RWPE1 (cell line): ENCODE results near the gene SYTL3.

Experiments
- CTCF ChIA-PET: fragments of 350-600 bp; sonication (Branson Sonifier 250); formaldehyde crosslinking; extraction: SDS; loops from one replicate; lab custom pipeline; 2021; lab: Yijun Ruan, JAX
- POLR2A ChIA-PET: fragments of 400-600 bp; formaldehyde crosslinking; extraction: SDS; loops from one replicate; lab custom pipeline; 2020; ENCODE audit warnings: antibody characterized with exemption; ENCODE audit not compliant: low non-redundant PET; lab: Yijun Ruan, JAX
- DNase-seq: peaks from one replicate; pipeline ENCODE4 v3.0.0; 2012; ENCODE audit warnings: low spot score
- H3K27ac ChIP-seq: fragments of 450-650 bp; 2 replicates; pipeline ENCODE4 v1.5.1; 2017
- CTCF ChIP-seq: fragments of 450-650 bp; conservative IDR thresholded peaks from 2 replicates; pipeline ENCODE4 v1.5.1; 2017; ENCODE audit warnings: low read depth, mild to moderate bottlenecking

SYTL3 gene

GRCh38 chr6:158778005-158778527 is 128.2 kb downstream of the SYTL3 start:
- no peak for DNase-seq
- ChIA-PET POLR2A (no interaction called here), CTCF (interaction anchor here (2.3 kb wide), 1 partner anchor 74 kb away, joined by 7 read pairs; no protein-coding TSS in a partner anchor)
- H3K27ac ChIP-seq, result no peak overlapping the region
- no peak for TF ChIP-seq CTCF

- TF ChIP-seq CTCF, result no peak
- no peak for DNase-seq
- no peak overlapping the region for H3K27ac ChIP-seq
- ChIA-PET CTCF (interaction anchor here (0.7 to 1.7 kb wide), 3 partner anchors 11 to 77 kb away, joined by 3 to 5 read pairs (median 4); no protein-coding TSS in a partner anchor), POLR2A (interaction anchor here (0.6 kb wide), 1 partner anchor 986 kb away, joined by 3 read pairs; no protein-coding TSS in a partner anchor)
These were observed 130.5 kb downstream of the SYTL3 start for GRCh38 chr6:158780246-158780884.

GRCh38 chr6:158780988-158781691 is 131.3 kb downstream of the SYTL3 start:
- no peak for TF ChIP-seq CTCF
- POLR2A ChIA-PET, result no interaction called here
- peak; percentile 46 for DNase-seq
- CTCF ChIA-PET, result interaction anchor here (0.6 to 1.7 kb wide), 4 partner anchors 11 to 77 kb away, joined by 3 to 6 read pairs (median 4); no protein-coding TSS in a partner anchor
- H3K27ac ChIP-seq, result peak overlapping the region; percentile 44

GRCh38 chr6:158781692-158782373 is 132.0 kb downstream of the SYTL3 start:
- H3K27ac ChIP-seq, result peak overlapping the region; percentile 44
- ChIA-PET CTCF (interaction anchor here (0.6 to 1.7 kb wide), 4 partner anchors 45 to 470 kb away, joined by 3 to 6 read pairs (median 5); no protein-coding TSS in a partner anchor), POLR2A (no interaction called here)
- DNase-seq, result no peak
- TF ChIP-seq CTCF, result no peak

GRCh38 chr6:158782432-158783166 is 132.7 kb downstream of the SYTL3 start:
- CTCF ChIA-PET, result interaction anchor here (0.5 to 0.7 kb wide), 2 partner anchors 189 to 470 kb away, joined by 3 to 5 read pairs; no protein-coding TSS in a partner anchor
- POLR2A ChIA-PET, result no interaction called here
- TF ChIP-seq CTCF, result no peak
- peak overlapping the region; percentile 44 for H3K27ac ChIP-seq
- no peak for DNase-seq
